ENCODE data around the gene ATP5F1E. TPM values are rescaled to one million over a fixed set of nuclear protein-coding genes. Genes with fewer than 3 reads are reported as not detected.

ATP5F1E gene
- total and polyA plus RNA-seq, 2 donors from 2014 or later = 67.7 to 251 TPM

- Histone ChIP-seq H3K27me3 (ENCODE audit: control insufficient read depth, insufficient read depth, low read length) (no peaks in the 10 kb centered on the region), H3K9ac (ENCODE audit: low read length in 3 of 3) (peak overlapping the region in 1 of 3 donors; percentile 68), H3K36me3 (ENCODE audit: control insufficient read depth in 2 of 3, insufficient read depth in 3 of 3, low read length in 3 of 3) (peaks cover 5 to 54% (median 25%) of the 10 kb centered on the region in 3 donors), H3K4me3 (ENCODE audit: low read length in 3 of 3) (peak overlapping the region in 2 of 3 donors; percentile 40 to 75), H3K9me3 (ENCODE audit: control insufficient read depth in 2 of 3, insufficient read depth in 1 of 3, low read length in 3 of 3) (no peaks in the 10 kb centered on the region), H3K27ac (ENCODE audit: low read depth in 2 of 2, low read length in 2 of 2) (peak overlapping the region in 1 of 2 donors; percentile 71), H3K4me1 (ENCODE audit: control insufficient read depth in 2 of 3, insufficient read depth in 2 of 3, low read depth in 1 of 3, low read length in 3 of 3) (peaks cover 0 to 20% (median 10%) of the 10 kb centered on the region in 3 donors)
- TF ChIP-seq CTCF (IDR thresholded peaks at IDR 0.05; ENCODE audit: borderline replicate concordance, extremely low read depth, insufficient read depth) = no peak
- intact Hi-C loops (cut with DNase I) = no loop called here
- DNase-seq = no peak
- peak; percentile 11 for FAIRE-seq
Measured at GRCh38 chr20:59033093-59033492, 958 bp upstream of the ATP5F1E start.

- H3K4me1 ChIP-seq (ENCODE audit: control insufficient read depth in 2 of 3, insufficient read depth in 2 of 3, low read depth in 1 of 3, low read length in 3 of 3) = peaks cover 0 to 20% (median 10%) of the 10 kb centered on the region in 3 donors
- peak overlapping the region in 2 of 3 donors; percentile 2 to 68 for H3K9ac ChIP-seq (ENCODE audit: low read length in 3 of 3)
- H3K36me3 ChIP-seq (ENCODE audit: control insufficient read depth in 2 of 3, insufficient read depth in 3 of 3, low read length in 3 of 3) = peaks cover 5 to 58% (median 24%) of the 10 kb centered on the region in 3 donors
- FAIRE-seq (no peak), DNase-seq (no peak)
- H3K27ac ChIP-seq (ENCODE audit: low read depth in 2 of 2, low read length in 2 of 2) = peak overlapping the region; percentile 71 to 91
- H3K4me3 ChIP-seq (ENCODE audit: low read length in 3 of 3) = peak overlapping the region; percentile 40 to 75 (median 55)
- intact Hi-C loops (cut with DNase I) = no loop called here
- no peaks in the 10 kb centered on the region for H3K27me3 ChIP-seq (ENCODE audit: control insufficient read depth, insufficient read depth, low read length)
- H3K9me3 ChIP-seq (ENCODE audit: control insufficient read depth in 2 of 3, insufficient read depth in 1 of 3, low read length in 3 of 3) = no peaks in the 10 kb centered on the region
- peak; percentile 10 for TF ChIP-seq CTCF (IDR thresholded peaks at IDR 0.05; ENCODE audit: borderline replicate concordance, extremely low read depth, insufficient read depth)
Measured at GRCh38 chr20:59032713-59033059, 551 bp upstream of the ATP5F1E start.

GRCh38 chr20:59031564-59032022 lies 542 bp downstream of the ATP5F1E start:
- peak in 1 of 5 donors; percentile 29 for DNase-seq
- Histone ChIP-seq H3K4me1 (ENCODE audit: control insufficient read depth in 2 of 3, insufficient read depth in 2 of 3, low read depth in 1 of 3, low read length in 3 of 3) (peaks cover 0 to 20% (median 10%) of the 10 kb centered on the region in 3 donors), H3K9ac (ENCODE audit: low read length in 3 of 3) (peak overlapping the region; percentile 68 to 75 (median 71)), H3K27me3 (ENCODE audit: control insufficient read depth, insufficient read depth, low read length) (no peaks in the 10 kb centered on the region), H3K27ac (ENCODE audit: low read depth in 2 of 2, low read length in 2 of 2) (peak overlapping the region; percentile 71 to 91), H3K9me3 (ENCODE audit: control insufficient read depth in 2 of 3, insufficient read depth in 1 of 3, low read length in 3 of 3) (no peaks in the 10 kb centered on the region), H3K36me3 (ENCODE audit: control insufficient read depth in 2 of 3, insufficient read depth in 3 of 3, low read length in 3 of 3) (peaks cover 7 to 62% (median 20%) of the 10 kb centered on the region in 3 donors), H3K4me3 (ENCODE audit: low read length in 3 of 3) (peak overlapping the region; percentile 70 to 86 (median 75))
- no peak for TF ChIP-seq CTCF (IDR thresholded peaks at IDR 0.05; ENCODE audit: borderline replicate concordance, extremely low read depth, insufficient read depth)
- intact Hi-C loops (cut with DNase I) = no loop called here
- FAIRE-seq = no peak
